T-cell (primary cell): Measurements from ENCODE around the gene PTPRB. TPM values are rescaled to one million over a fixed set of nuclear protein-coding genes. Genes with fewer than 3 reads are reported as not detected.

Source experiments
- ATAC-seq, 4 experiments: fragments of 200-7000 bp in 3 of 4; fragments of 150-1000 bp in 1 of 4; cut with Tn5 transposase; replicated peaks in 1 of 4; 1 replicate in 3 of 4; 2 replicates in 1 of 4; pipeline ENCODE4 v1.10.0; 2021; ENCODE audit warnings: moderate library complexity in 3 of 4, mild to moderate bottlenecking in 2 of 4, moderate number of reproducible peaks in 1 of 4
- CTCF ChIA-PET, 2 donors: fragments of 300-600 bp; sonication (Branson Sonifier 250); formaldehyde crosslinking; loops; one replicate each; lab custom pipeline; 2022; ENCODE audit warnings: antibody characterized with exemption in 2 of 2; lab: Charles Lee
- POLR2A ChIA-PET, 2 donors: fragments of 300-600 bp; sonication (Branson Sonifier 250); formaldehyde crosslinking; loops; one replicate each; lab custom pipeline; 2022; ENCODE audit warnings: antibody characterized with exemption in 2 of 2; lab: Charles Lee
- DNase-seq, 35 experiments: peaks; one replicate each; pipeline versions ENCODE4 v3.0.0 to v3.0.0-alpha.2; 2013 to 2023
- H3K27ac ChIP-seq: one replicate; pipeline ENCODE4 v1.5.1; 2013; ENCODE audit warnings: low read length
- H3K27me3 ChIP-seq, 2 experiments: replicated peaks in 1 of 2; 1 replicate in 1 of 2; 2 replicates in 1 of 2; pipeline versions ENCODE4 v1.6.1 to v1.7.0; 2013; ENCODE audit warnings: low read length in 1 of 2, mixed read lengths in 1 of 2; ENCODE audit not compliant: control insufficient read depth in 2 of 2, insufficient read depth in 2 of 2; ENCODE audit errors: extremely low read depth in 1 of 2
- H3K36me3 ChIP-seq, 2 donors: 1 replicate in 1 of 2; 2 replicates in 1 of 2; pipeline versions ENCODE4 v1.6.1 to v1.7.0; 2013; ENCODE audit warnings: low read length in 1 of 2; ENCODE audit not compliant: control insufficient read depth in 2 of 2, insufficient read depth in 1 of 2; ENCODE audit errors: extremely low read depth in 1 of 2
- H3K4me1 ChIP-seq, 2 experiments: 1 replicate in 1 of 2; 2 replicates in 1 of 2; pipeline versions ENCODE4 v1.6.1 to v1.7.0; 2013; ENCODE audit warnings: low read length in 2 of 2, mixed read lengths in 1 of 2; ENCODE audit not compliant: insufficient read depth in 2 of 2, control insufficient read depth in 1 of 2; ENCODE audit errors: extremely low read depth in 1 of 2
- H3K4me3 ChIP-seq, 2 donors: 1 replicate in 1 of 2; 2 replicates in 1 of 2; pipeline versions ENCODE4 v1.5.1 to v1.7.0; 2013; ENCODE audit warnings: mild to moderate bottlenecking in 2 of 2, low read length in 1 of 2, moderate library complexity in 1 of 2; ENCODE audit not compliant: control insufficient read depth in 1 of 2; ENCODE audit errors: extremely low read depth in 1 of 2
- H3K9me3 ChIP-seq: 2 replicates; pipeline ENCODE4 v1.7.0; 2013
- H3K27ac Mint-ChIP-seq, 2 donors: one replicate each; pipeline ENCODE4 v1.8.0; 2020 to 2021; ENCODE audit warnings: mild to moderate bottlenecking in 2 of 2, mixed read lengths in 2 of 2
- H3K27me3 Mint-ChIP-seq, 2 donors: one replicate each; pipeline ENCODE4 v1.8.0; 2021 to 2022; ENCODE audit warnings: mixed read lengths in 2 of 2
- H3K36me3 Mint-ChIP-seq: one replicate; pipeline ENCODE4 v1.8.0; 2021; ENCODE audit warnings: mixed read lengths
- H3K4me1 Mint-ChIP-seq, 3 donors: one replicate each; pipeline ENCODE4 v1.8.0; 2020 to 2022; ENCODE audit warnings: mixed read lengths in 3 of 3, mild to moderate bottlenecking in 1 of 3
- H3K4me3 Mint-ChIP-seq, 3 donors: one replicate each; pipeline ENCODE4 v1.8.0; 2020 to 2022; ENCODE audit warnings: mild to moderate bottlenecking in 3 of 3, mixed read lengths in 3 of 3, moderate library complexity in 3 of 3
- H3K9me3 Mint-ChIP-seq, 3 donors: one replicate each; pipeline ENCODE4 v1.8.0; 2020 to 2022; ENCODE audit warnings: mixed read lengths in 3 of 3
- whole genome bisulfite sequencing: methylation state at CpG from one replicate; pipeline ENCODE4 v1.1.5; 2013; ENCODE audit warnings: missing lambda C conversion rate; ENCODE audit not compliant: insufficient coverage; 5-methylcytosine and 5-hydroxymethylcytosine counted together
- total RNA-seq, 35 experiments: library from RNA in 6 of 35; stranded (reverse) in 6 of 35; fragments of 120-200 nt in 1 of 35; gene quantifications; one replicate each; pipeline versions ENCODE4 v1.2.1 to v1.2.4 and lab custom pipeline; 2013 to 2026

The PTPRB gene
- total RNA-seq, 5 donors from 2014 or later (not counting 1 experiment from before 2014, with no cell fraction given), result 0.06 to 0.30 (median 0.16) TPM; not detected in 1

DNA sequence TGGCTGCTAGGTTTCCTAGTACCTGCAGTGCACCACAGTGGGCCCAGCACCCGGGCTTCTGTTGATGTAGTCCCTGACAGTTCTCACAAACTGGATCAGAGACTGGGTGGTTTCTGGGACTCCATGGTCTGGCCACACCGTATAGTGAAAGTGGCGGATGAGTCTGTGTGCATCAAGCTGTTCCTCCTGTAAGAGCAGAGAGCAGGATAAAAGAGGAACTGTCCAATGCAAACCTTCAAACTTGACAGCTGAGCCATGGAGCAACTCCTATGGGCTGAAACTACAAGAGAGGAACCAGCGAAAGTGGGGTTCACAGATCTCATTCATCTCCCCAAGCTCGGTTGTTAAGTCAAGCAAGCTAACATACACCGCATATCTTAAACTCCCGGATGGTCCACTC is 102.8 kb downstream of the PTPRB start:
- H3K4me3 Mint-ChIP-seq, result no peak overlapping the region
- H3K27me3 Mint-ChIP-seq, result no peaks in the 10 kb centered on the region
- no peak overlapping the region for H3K27ac Mint-ChIP-seq
- Histone ChIP-seq H3K27me3 (no peaks in the 10 kb centered on the region), H3K9me3 (no peaks in the 10 kb centered on the region), H3K36me3 (no peaks in the 10 kb centered on the region), H3K27ac (no peak overlapping the region), H3K4me1 (no peaks in the 10 kb centered on the region), H3K4me3 (no peak overlapping the region)
- ChIA-PET POLR2A (no interaction called here), CTCF (no interaction called here)
- ATAC-seq (no peak), DNase-seq (no peak)
- no peaks in the 10 kb centered on the region for H3K4me1 Mint-ChIP-seq
- 94% methylated on average over 4 of the region's 7 CpGs for WGBS
- no peaks in the 10 kb centered on the region for H3K36me3 Mint-ChIP-seq
- peaks cover 0 to 3% (median 0%) of the 10 kb centered on the region in 3 donors for H3K9me3 Mint-ChIP-seq

DNA sequence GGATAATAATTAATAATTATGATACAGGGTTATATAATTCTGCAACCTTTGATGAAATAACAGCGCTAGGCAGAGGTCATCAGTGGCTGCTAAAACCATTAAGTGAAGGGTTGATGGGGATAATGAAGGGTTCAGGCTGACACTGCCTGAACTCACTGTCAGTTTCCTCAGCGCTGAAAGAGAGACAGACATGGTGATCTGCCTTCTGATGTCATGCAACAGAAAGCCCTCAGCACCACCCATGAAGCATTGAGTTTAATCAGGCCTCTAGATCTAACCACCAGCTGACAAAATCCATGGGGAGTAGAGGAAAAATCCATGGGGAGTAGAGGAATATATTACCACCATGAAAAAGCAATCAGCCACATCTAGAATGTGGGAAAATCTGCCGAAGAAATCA is 107.6 kb downstream of the PTPRB start:
- H3K4me1 Mint-ChIP-seq, result no peaks in the 10 kb centered on the region
- CTCF ChIA-PET, result no interaction called here
- POLR2A ChIA-PET, result no interaction called here

DNA sequence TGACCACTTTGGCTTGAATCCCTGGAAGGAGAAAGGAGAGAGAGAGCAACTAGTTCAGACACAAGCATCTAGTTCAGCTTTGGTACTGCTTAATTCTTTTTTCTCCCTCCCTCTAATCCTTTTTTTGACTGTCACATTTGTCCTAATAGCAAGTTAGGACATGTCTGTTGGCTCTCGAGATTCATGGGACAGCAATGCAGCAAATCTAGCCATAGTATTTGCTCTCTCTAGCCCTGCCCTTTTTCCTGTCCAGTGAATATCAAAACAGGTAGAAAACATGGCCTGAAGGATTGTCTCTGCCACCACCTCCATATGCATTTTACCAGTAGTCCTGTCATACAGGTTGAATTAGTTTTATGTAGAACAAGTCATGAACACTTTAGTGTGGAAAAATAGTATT is 116.4 kb downstream of the PTPRB start:
- H3K36me3 Mint-ChIP-seq, result no peaks in the 10 kb centered on the region
- no peak for DNase-seq
- H3K27me3 ChIP-seq, result peaks cover 0 to 7% of the 10 kb centered on the region in 2 experiments
- POLR2A ChIA-PET, result no interaction called here
- WGBS, result 33% methylated on average over 1 of the region's 1 CpG
- H3K36me3 ChIP-seq, result no peaks in the 10 kb centered on the region
- peaks cover 0 to 5% (median 3%) of the 10 kb centered on the region in 3 donors for H3K9me3 Mint-ChIP-seq
- H3K27me3 Mint-ChIP-seq, result no peaks in the 10 kb centered on the region
- H3K27ac ChIP-seq, result no peak overlapping the region
- no peaks in the 10 kb centered on the region for H3K9me3 ChIP-seq
- H3K4me1 Mint-ChIP-seq, result no peaks in the 10 kb centered on the region
- H3K4me3 ChIP-seq, result no peak overlapping the region
- no peaks in the 10 kb centered on the region for H3K4me1 ChIP-seq
- no peak for ATAC-seq
- H3K4me3 Mint-ChIP-seq, result no peak overlapping the region
- H3K27ac Mint-ChIP-seq, result no peak overlapping the region
- CTCF ChIA-PET, result no interaction called here

More for the DNA sequence above, 107.6 kb downstream of the PTPRB start:
- no peaks in the 10 kb centered on the region for H3K4me1 ChIP-seq
- no peak overlapping the region for H3K27ac ChIP-seq
- peaks cover 0 to 5% of the 10 kb centered on the region in 2 experiments for H3K27me3 ChIP-seq
- no peak overlapping the region for H3K4me3 ChIP-seq
- ATAC-seq (no peak), DNase-seq (no peak)
- peaks cover 0 to 3% (median 0%) of the 10 kb centered on the region in 3 donors for H3K9me3 Mint-ChIP-seq
- no peak overlapping the region for H3K27ac Mint-ChIP-seq
- no peak overlapping the region for H3K4me3 Mint-ChIP-seq
- no peaks in the 10 kb centered on the region for H3K36me3 Mint-ChIP-seq
- peaks cover 0 to 3% of the 10 kb centered on the region in 2 donors for H3K27me3 Mint-ChIP-seq
- no peaks in the 10 kb centered on the region for H3K9me3 ChIP-seq
- WGBS, result no CpG with 5 or more reads among the region's 3 CpGs
- H3K36me3 ChIP-seq, result no peaks in the 10 kb centered on the region

DNA sequence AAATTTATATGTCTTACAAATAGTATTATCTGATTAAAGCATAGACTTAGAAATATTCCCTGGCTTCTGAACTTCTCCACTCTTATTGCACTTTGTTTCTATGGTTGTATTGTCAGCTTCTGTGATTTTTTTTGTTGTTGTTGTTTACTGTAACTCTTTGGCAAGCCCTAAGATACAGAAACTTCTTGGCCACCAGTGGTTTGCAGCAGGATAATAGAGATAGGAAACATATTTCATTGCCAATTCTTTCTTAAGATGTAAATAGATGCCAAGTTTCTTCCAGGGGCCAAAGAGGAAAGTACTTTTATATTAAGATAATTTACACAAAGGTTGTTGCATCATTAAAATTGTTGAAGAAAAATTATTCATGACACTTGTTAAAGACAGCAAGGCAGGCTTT is 123.8 kb downstream of the PTPRB start:
- no peaks in the 10 kb centered on the region for H3K9me3 ChIP-seq
- no peak overlapping the region for H3K4me3 Mint-ChIP-seq
- CTCF ChIA-PET, result no interaction called here
- no peaks in the 10 kb centered on the region for H3K4me1 Mint-ChIP-seq
- H3K27ac ChIP-seq, result no peak overlapping the region
- no peak for ATAC-seq
- H3K27me3 ChIP-seq, result no peaks in the 10 kb centered on the region
- peaks cover 0 to 4% (median 0%) of the 10 kb centered on the region in 3 donors for H3K9me3 Mint-ChIP-seq
- H3K27me3 Mint-ChIP-seq, result peaks cover 0 to 10% of the 10 kb centered on the region in 2 donors
- POLR2A ChIA-PET, result no interaction called here
- H3K4me1 ChIP-seq, result no peaks in the 10 kb centered on the region
- no peaks in the 10 kb centered on the region for H3K36me3 Mint-ChIP-seq
- H3K27ac Mint-ChIP-seq, result no peak overlapping the region
- H3K36me3 ChIP-seq, result no peaks in the 10 kb centered on the region
- no peak for DNase-seq
- H3K4me3 ChIP-seq, result no peak overlapping the region

- Histone ChIP-seq H3K9me3 (no peaks in the 10 kb centered on the region), H3K27ac (no peak overlapping the region), H3K4me1 (no peaks in the 10 kb centered on the region), H3K27me3 (peaks cover 0 to 11% of the 10 kb centered on the region in 2 experiments), H3K4me3 (no peak overlapping the region), H3K36me3 (no peaks in the 10 kb centered on the region)
- no peak for DNase-seq
- H3K4me1 Mint-ChIP-seq, result no peaks in the 10 kb centered on the region
- ChIA-PET CTCF (no interaction called here), POLR2A (no interaction called here)
- H3K36me3 Mint-ChIP-seq, result no peaks in the 10 kb centered on the region
- 100% methylated on average over 1 of the region's 1 CpG for WGBS
- no peak for ATAC-seq
- H3K9me3 Mint-ChIP-seq, result peaks cover 0 to 8% (median 0%) of the 10 kb centered on the region in 3 donors
- no peak overlapping the region for H3K4me3 Mint-ChIP-seq
- no peak overlapping the region for H3K27ac Mint-ChIP-seq
- H3K27me3 Mint-ChIP-seq, result peaks cover 5 to 10% of the 10 kb centered on the region in 2 donors
Observed at GRCh38 chr12:70508178-70508577, 129.1 kb downstream of the PTPRB start.

GRCh38 chr12:70507442-70507841 is 129.8 kb downstream of the PTPRB start:
- Mint-ChIP-seq H3K36me3 (no peaks in the 10 kb centered on the region), H3K27me3 (peaks cover 5% of the 10 kb centered on the region in 2 donors), H3K4me3 (no peak overlapping the region), H3K4me1 (no peaks in the 10 kb centered on the region), H3K9me3 (peaks cover 0 to 8% (median 0%) of the 10 kb centered on the region in 3 donors), H3K27ac (no peak overlapping the region)
- Histone ChIP-seq H3K27ac (no peak overlapping the region), H3K9me3 (no peaks in the 10 kb centered on the region), H3K4me3 (no peak overlapping the region), H3K36me3 (no peaks in the 10 kb centered on the region), H3K4me1 (no peaks in the 10 kb centered on the region), H3K27me3 (peaks cover 0 to 11% of the 10 kb centered on the region in 2 experiments)
- DNase-seq (no peak), ATAC-seq (no peak)
- ChIA-PET POLR2A (no interaction called here), CTCF (no interaction called here)
- WGBS, result no CpG with 5 or more reads among the region's 2 CpGs

GRCh38 chr12:70497508-70497907 is 139.7 kb downstream of the PTPRB start:
- H3K27ac ChIP-seq, result no peak overlapping the region
- peaks cover 3 to 8% (median 4%) of the 10 kb centered on the region in 3 donors for H3K9me3 Mint-ChIP-seq
- no peaks in the 10 kb centered on the region for H3K36me3 ChIP-seq
- H3K4me1 Mint-ChIP-seq, result no peaks in the 10 kb centered on the region
- POLR2A ChIA-PET, result no interaction called here
- H3K27ac Mint-ChIP-seq, result no peak overlapping the region
- H3K9me3 ChIP-seq, result no peaks in the 10 kb centered on the region
- H3K4me1 ChIP-seq, result no peaks in the 10 kb centered on the region
- no peak for ATAC-seq
- H3K27me3 Mint-ChIP-seq, result peaks cover 6 to 9% of the 10 kb centered on the region in 2 donors
- no peak for DNase-seq
- H3K4me3 ChIP-seq, result no peak overlapping the region
- H3K36me3 Mint-ChIP-seq, result no peaks in the 10 kb centered on the region
- 97% methylated on average over 5 of the region's 5 CpGs for WGBS
- CTCF ChIA-PET, result no interaction called here
- no peak overlapping the region for H3K4me3 Mint-ChIP-seq
- H3K27me3 ChIP-seq, result peaks cover 0 to 10% of the 10 kb centered on the region in 2 experiments
